ENCODE results near the gene UBB.
A peak's percentile ranks its signal among the peaks of the same experiment; 100 is the strongest.

UBB gene

DNA sequence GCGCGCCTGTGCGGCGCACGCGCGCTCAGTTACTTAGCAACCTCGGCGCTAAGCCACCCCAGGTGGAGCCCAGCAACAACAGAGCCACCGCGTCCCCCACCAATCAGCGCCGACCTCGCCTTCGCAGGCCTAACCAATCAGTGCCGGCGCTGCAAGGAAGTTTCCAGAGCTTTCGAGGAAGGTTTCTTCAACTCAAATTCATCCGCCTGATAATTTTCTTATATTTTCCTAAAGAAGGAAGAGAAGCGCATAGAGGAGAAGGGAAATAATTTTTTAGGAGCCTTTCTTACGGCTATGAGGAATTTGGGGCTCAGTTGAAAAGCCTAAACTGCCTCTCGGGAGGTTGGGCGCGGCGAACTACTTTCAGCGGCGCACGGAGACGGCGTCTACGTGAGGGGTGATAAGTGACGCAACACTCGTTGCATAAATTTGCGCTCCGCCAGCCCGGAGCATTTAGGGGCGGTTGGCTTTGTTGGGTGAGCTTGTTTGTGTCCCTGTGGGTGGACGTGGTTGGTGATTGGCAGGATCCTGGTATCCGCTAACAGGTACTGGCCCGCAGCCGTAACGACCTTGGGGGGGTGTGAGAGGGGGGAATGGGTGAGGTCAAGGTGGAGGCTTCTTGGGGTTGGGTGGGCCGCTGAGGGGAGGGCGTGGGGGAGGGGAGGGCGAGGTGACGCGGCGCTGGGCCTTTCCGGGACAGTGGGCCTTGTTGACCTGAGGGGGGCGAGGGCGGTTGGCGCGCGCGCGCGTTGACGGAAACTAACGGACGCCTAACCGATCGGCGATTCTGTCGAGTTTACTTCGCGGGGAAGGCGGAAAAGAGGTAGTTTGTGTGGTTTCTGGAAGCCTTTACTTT is at the start of gene UBB:
Gene UBB, plus strand, starts transcription at position 452 of the 856 bp plus-strand sequence. CDS start 817 bp downstream, outside the sequence.
- peak within 1 kb of the TSS; percentile 90 for H3K9ac ChIP-seq (ENCODE audit: low read depth, low read length)
- no peaks in the 10 kb centered on the region for H3K27me3 ChIP-seq (ENCODE audit: insufficient read depth, low read length)
- peak within 1 kb of the TSS; percentile 95 for H3K27ac ChIP-seq (ENCODE audit: low read length)
- peaks cover 26% of the 10 kb centered on the region for H3K36me3 ChIP-seq (ENCODE audit: insufficient read depth, low read depth, low read length)
- no peaks in the 10 kb centered on the region for H3K4me1 ChIP-seq (ENCODE audit: insufficient read depth, low read length)
- peak within 1 kb of the TSS; percentile 87 for H3K4me3 ChIP-seq (ENCODE audit: low read length)
- no peaks in the 10 kb centered on the region for H3K9me3 ChIP-seq (ENCODE audit: insufficient read depth, low read depth, low read length)

DNA sequence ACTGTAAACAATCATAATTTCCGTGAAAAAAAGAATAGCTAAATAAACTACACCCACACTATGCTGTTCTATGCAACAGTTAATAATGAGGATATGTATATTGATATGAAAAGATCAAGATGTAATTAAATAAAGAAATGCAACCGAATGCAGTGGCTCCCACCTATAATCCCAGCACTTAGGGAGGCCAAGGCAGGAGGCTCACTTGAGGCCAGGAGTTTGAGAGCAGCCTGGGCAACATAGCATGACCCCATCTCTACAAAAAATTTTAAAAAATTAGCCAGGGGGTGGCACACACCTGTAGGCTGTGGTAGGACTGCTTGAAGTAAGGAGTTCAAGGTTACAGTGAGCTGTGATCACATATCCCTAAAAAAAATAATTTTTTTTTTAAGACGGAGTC is 42.5 kb upstream of the UBB start:
- H3K4me3 ChIP-seq (ENCODE audit: low read length): no peak overlapping the region
- H3K27ac ChIP-seq (ENCODE audit: low read length): no peak overlapping the region
- H3K4me1 ChIP-seq (ENCODE audit: insufficient read depth, low read length): no peaks in the 10 kb centered on the region
- H3K9ac ChIP-seq (ENCODE audit: low read depth, low read length): no peak overlapping the region
- no peaks in the 10 kb centered on the region for H3K27me3 ChIP-seq (ENCODE audit: insufficient read depth, low read length)
- H3K36me3 ChIP-seq (ENCODE audit: insufficient read depth, low read depth, low read length): peaks cover 14% of the 10 kb centered on the region
- H3K9me3 ChIP-seq (ENCODE audit: insufficient read depth, low read depth, low read length): no peaks in the 10 kb centered on the region

GRCh38 chr17:16339402-16339801 is 41.5 kb upstream of the UBB start:
- no peak overlapping the region for H3K9ac ChIP-seq (ENCODE audit: low read depth, low read length)

DNA sequence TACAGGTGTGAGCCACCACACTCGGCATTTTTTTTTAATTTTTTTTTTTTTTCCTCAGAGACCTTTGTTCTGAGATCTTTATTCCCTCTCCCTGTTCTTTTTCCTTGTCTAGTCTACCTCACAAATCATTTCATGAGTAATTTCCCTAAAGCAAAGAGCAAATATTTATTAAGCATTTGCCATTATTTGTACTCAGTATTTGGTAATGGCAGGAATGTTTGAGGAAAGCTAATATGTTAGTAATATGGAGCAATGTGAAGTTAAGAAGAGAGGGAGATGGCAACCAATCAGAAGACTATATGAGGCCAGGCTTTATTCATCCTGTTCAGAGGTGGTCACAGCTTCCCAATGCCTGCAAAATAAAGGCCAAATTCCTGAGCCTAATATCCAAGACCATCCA is 40.9 kb upstream of the UBB start:
- no peak overlapping the region for H3K9ac ChIP-seq (ENCODE audit: low read depth, low read length)
- no peak overlapping the region for H3K4me3 ChIP-seq (ENCODE audit: low read length)
- H3K9me3 ChIP-seq (ENCODE audit: insufficient read depth, low read depth, low read length): no peaks in the 10 kb centered on the region
- no peaks in the 10 kb centered on the region for H3K4me1 ChIP-seq (ENCODE audit: insufficient read depth, low read length)
- H3K36me3 ChIP-seq (ENCODE audit: insufficient read depth, low read depth, low read length): peaks cover 26% of the 10 kb centered on the region
- no peaks in the 10 kb centered on the region for H3K27me3 ChIP-seq (ENCODE audit: insufficient read depth, low read length)
- H3K27ac ChIP-seq (ENCODE audit: low read length): no peak overlapping the region

More at GRCh38 chr17:16339402-16339801, 41.5 kb upstream of the UBB start:
- no peaks in the 10 kb centered on the region for H3K9me3 ChIP-seq (ENCODE audit: insufficient read depth, low read depth, low read length)
- H3K4me3 ChIP-seq (ENCODE audit: low read length): no peak overlapping the region
- no peaks in the 10 kb centered on the region for H3K27me3 ChIP-seq (ENCODE audit: insufficient read depth, low read length)
- H3K27ac ChIP-seq (ENCODE audit: low read length): no peak overlapping the region
- H3K36me3 ChIP-seq (ENCODE audit: insufficient read depth, low read depth, low read length): peaks cover 24% of the 10 kb centered on the region
- H3K4me1 ChIP-seq (ENCODE audit: insufficient read depth, low read length): no peaks in the 10 kb centered on the region

DNA sequence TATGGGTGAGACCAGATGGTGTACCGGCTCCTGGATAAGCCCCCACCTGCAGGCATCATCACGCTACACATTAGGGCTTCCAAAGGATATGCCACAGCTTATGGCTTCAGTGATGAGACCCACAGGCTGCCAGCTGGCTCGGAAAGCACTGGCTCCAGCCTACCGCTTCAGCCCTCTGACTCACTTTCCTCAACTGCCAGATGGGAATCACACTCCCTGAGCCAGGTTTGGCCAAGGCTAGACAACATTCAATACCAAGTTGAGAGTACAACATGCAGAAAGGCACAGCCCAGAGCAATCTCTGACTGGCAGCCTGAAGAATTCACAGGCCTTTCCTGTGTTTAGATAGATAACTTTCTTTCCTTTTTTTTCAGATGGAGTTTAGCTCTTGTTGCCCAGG is 37.9 kb upstream of the UBB start:
- Histone ChIP-seq H3K4me3 (ENCODE audit: low read length) (no peak overlapping the region), H3K9ac (ENCODE audit: low read depth, low read length) (no peak overlapping the region), H3K27me3 (ENCODE audit: insufficient read depth, low read length) (no peaks in the 10 kb centered on the region), H3K36me3 (ENCODE audit: insufficient read depth, low read depth, low read length) (peaks cover 53% of the 10 kb centered on the region), H3K9me3 (ENCODE audit: insufficient read depth, low read depth, low read length) (no peaks in the 10 kb centered on the region), H3K27ac (ENCODE audit: low read length) (no peak overlapping the region), H3K4me1 (ENCODE audit: insufficient read depth, low read length) (no peaks in the 10 kb centered on the region)

- Histone ChIP-seq H3K36me3 (ENCODE audit: insufficient read depth, low read depth, low read length) (peaks cover 59% of the 10 kb centered on the region), H3K9ac (ENCODE audit: low read depth, low read length) (no peak overlapping the region), H3K9me3 (ENCODE audit: insufficient read depth, low read depth, low read length) (no peaks in the 10 kb centered on the region), H3K4me1 (ENCODE audit: insufficient read depth, low read length) (no peaks in the 10 kb centered on the region), H3K27me3 (ENCODE audit: insufficient read depth, low read length) (no peaks in the 10 kb centered on the region), H3K27ac (ENCODE audit: low read length) (no peak overlapping the region), H3K4me3 (ENCODE audit: low read length) (no peak overlapping the region)
Measured at GRCh38 chr17:16343569-16343968, 37.3 kb upstream of the UBB start.

DNA sequence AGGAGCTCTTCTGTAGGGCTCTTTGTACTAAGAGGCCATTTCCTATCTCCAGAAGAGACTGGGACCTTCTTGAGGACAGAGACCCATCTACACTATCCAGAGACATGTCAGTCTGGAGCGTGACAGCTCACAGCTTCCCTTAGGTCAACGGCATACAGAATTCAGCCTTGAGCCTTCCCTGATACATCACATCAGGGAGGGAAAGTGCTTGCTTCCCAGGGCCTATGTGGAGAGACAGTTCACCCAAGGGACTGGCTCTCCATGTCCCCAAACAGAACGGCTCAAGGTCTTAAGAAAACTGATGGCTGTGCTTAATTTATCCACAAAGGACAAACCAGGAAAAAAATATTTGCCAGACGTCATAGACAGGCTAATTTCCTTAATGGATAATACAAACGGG is 35.3 kb upstream of the UBB start:
- Histone ChIP-seq H3K9me3 (ENCODE audit: insufficient read depth, low read depth, low read length) (no peaks in the 10 kb centered on the region), H3K4me1 (ENCODE audit: insufficient read depth, low read length) (no peaks in the 10 kb centered on the region), H3K36me3 (ENCODE audit: insufficient read depth, low read depth, low read length) (peaks cover 75% of the 10 kb centered on the region), H3K9ac (ENCODE audit: low read depth, low read length) (no peak overlapping the region), H3K4me3 (ENCODE audit: low read length) (no peak overlapping the region), H3K27ac (ENCODE audit: low read length) (no peak overlapping the region), H3K27me3 (ENCODE audit: insufficient read depth, low read length) (no peaks in the 10 kb centered on the region)

- H3K27me3 ChIP-seq (ENCODE audit: insufficient read depth, low read length): no peaks in the 10 kb centered on the region
- H3K4me1 ChIP-seq (ENCODE audit: insufficient read depth, low read length): no peaks in the 10 kb centered on the region
- H3K9ac ChIP-seq (ENCODE audit: low read depth, low read length): no peak overlapping the region
- peaks cover 75% of the 10 kb centered on the region for H3K36me3 ChIP-seq (ENCODE audit: insufficient read depth, low read depth, low read length)
- H3K27ac ChIP-seq (ENCODE audit: low read length): no peak overlapping the region
- no peaks in the 10 kb centered on the region for H3K9me3 ChIP-seq (ENCODE audit: insufficient read depth, low read depth, low read length)
- no peak overlapping the region for H3K4me3 ChIP-seq (ENCODE audit: low read length)
Measured at GRCh38 chr17:16346721-16347271, 34.1 kb upstream of the UBB start.

DNA sequence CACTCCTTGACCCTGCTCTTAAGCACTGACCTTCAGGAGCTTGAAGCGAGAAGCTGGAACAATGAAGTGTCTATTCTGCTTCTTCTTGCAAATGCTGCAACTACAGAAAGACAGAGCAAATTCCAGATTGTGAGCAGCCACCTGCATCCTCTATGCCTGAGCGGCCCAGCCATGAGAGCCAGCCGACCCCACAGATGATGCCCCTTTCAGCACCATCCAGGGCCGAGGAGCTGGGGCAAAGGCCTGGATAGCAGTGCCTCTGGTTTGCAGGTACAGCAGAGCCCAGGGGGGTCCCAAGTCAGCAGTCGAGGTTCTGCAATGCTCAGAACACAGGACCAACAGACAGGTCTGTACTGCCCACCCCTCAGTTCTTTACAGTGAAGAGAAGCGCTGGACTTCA is 32.3 kb upstream of the UBB start:
- H3K9ac ChIP-seq (ENCODE audit: low read depth, low read length): no peak overlapping the region
- no peak overlapping the region for H3K4me3 ChIP-seq (ENCODE audit: low read length)
- no peaks in the 10 kb centered on the region for H3K4me1 ChIP-seq (ENCODE audit: insufficient read depth, low read length)
- peaks cover 59% of the 10 kb centered on the region for H3K36me3 ChIP-seq (ENCODE audit: insufficient read depth, low read depth, low read length)
- H3K27me3 ChIP-seq (ENCODE audit: insufficient read depth, low read length): no peaks in the 10 kb centered on the region
- H3K27ac ChIP-seq (ENCODE audit: low read length): no peak overlapping the region
- no peaks in the 10 kb centered on the region for H3K9me3 ChIP-seq (ENCODE audit: insufficient read depth, low read depth, low read length)

- Histone ChIP-seq H3K27me3 (ENCODE audit: insufficient read depth, low read length) (peaks cover 7% of the 10 kb centered on the region), H3K27ac (ENCODE audit: low read length) (no peak overlapping the region), H3K9me3 (ENCODE audit: insufficient read depth, low read depth, low read length) (no peaks in the 10 kb centered on the region), H3K4me3 (ENCODE audit: low read length) (no peak overlapping the region), H3K36me3 (ENCODE audit: insufficient read depth, low read depth, low read length) (peaks cover 51% of the 10 kb centered on the region), H3K9ac (ENCODE audit: low read depth, low read length) (no peak overlapping the region), H3K4me1 (ENCODE audit: insufficient read depth, low read length) (no peaks in the 10 kb centered on the region)
Measured at GRCh38 chr17:16349431-16349830, 31.5 kb upstream of the UBB start.

GRCh38 chr17:16351831-16352230 is 29.1 kb upstream of the UBB start:
- Histone ChIP-seq H3K4me1 (ENCODE audit: insufficient read depth, low read length) (no peaks in the 10 kb centered on the region), H3K9ac (ENCODE audit: low read depth, low read length) (peak overlapping the region; percentile 97), H3K27ac (ENCODE audit: low read length) (no peak overlapping the region), H3K4me3 (ENCODE audit: low read length) (peak overlapping the region; percentile 94), H3K27me3 (ENCODE audit: insufficient read depth, low read length) (peaks cover 7% of the 10 kb centered on the region), H3K9me3 (ENCODE audit: insufficient read depth, low read depth, low read length) (no peaks in the 10 kb centered on the region), H3K36me3 (ENCODE audit: insufficient read depth, low read depth, low read length) (peaks cover 33% of the 10 kb centered on the region)

DNA sequence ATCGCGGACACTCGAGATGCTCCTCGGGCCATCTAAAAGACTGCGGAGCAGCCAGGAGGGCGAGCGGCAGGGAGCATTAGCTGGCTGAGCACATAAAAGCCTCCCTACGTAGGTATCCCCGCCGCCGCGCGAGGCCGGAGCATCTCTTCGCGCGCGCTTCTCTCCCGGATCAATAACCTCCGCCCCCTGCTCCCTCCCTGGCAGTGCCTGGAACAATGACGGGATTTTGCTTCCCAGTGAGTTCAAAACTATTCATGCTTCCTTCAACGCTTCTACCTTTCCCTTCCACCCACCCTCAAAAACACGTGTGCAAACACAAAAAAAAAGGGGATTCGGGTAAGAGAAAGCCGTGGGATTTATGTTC is 28.6 kb upstream of the UBB start:
- Histone ChIP-seq H3K27ac (ENCODE audit: low read length) (peak overlapping the region; percentile 84), H3K27me3 (ENCODE audit: insufficient read depth, low read length) (peaks cover 7% of the 10 kb centered on the region)

More for the DNA sequence above, 28.6 kb upstream of the UBB start:
- H3K4me3 ChIP-seq (ENCODE audit: low read length): peak overlapping the region; percentile 94
- H3K9me3 ChIP-seq (ENCODE audit: insufficient read depth, low read depth, low read length): no peaks in the 10 kb centered on the region
- H3K36me3 ChIP-seq (ENCODE audit: insufficient read depth, low read depth, low read length): peaks cover 29% of the 10 kb centered on the region
- H3K4me1 ChIP-seq (ENCODE audit: insufficient read depth, low read length): no peaks in the 10 kb centered on the region
- peak overlapping the region; percentile 97 for H3K9ac ChIP-seq (ENCODE audit: low read depth, low read length)

All from iPS-20b (cell line).